Osteoblast (primary cell): ENCODE data around the gene INO80. TPM values are rescaled to one million over a fixed set of nuclear protein-coding genes. Genes with fewer than 3 reads are reported as not detected.
A peak's percentile ranks its signal among the peaks of the same experiment; 100 is the strongest.

Experiments
- DNase-seq: peaks from one replicate; pipeline ENCODE4 v3.0.0; 2011; ENCODE audit warnings: low spot score, mixed read lengths; ENCODE audit not compliant: insufficient read length; ENCODE audit errors: missing footprints
- H2AFZ ChIP-seq: 2 replicates; pipeline ENCODE4 v1.6.0; 2011; ENCODE audit warnings: mild to moderate bottlenecking, low read length
- H3K27ac ChIP-seq: 2 replicates; pipeline ENCODE4 v1.5.1; 2011; ENCODE audit warnings: mild to moderate bottlenecking, low read depth, low read length, moderate library complexity
- H3K27me3 ChIP-seq: 2 replicates; pipeline ENCODE4 v1.6.0; 2012; ENCODE audit warnings: mild to moderate bottlenecking, control low read depth, inconsistent platforms, low read length, moderate library complexity; ENCODE audit not compliant: insufficient read depth
- H3K36me3 ChIP-seq: 2 replicates; pipeline ENCODE4 v1.5.1; 2011; ENCODE audit warnings: mild to moderate bottlenecking, low read length, control low read depth, moderate library complexity; ENCODE audit not compliant: insufficient read depth
- H3K4me1 ChIP-seq: 2 replicates; pipeline ENCODE4 v1.5.1; 2011; ENCODE audit warnings: mild to moderate bottlenecking, low read length, control low read depth, moderate library complexity; ENCODE audit not compliant: insufficient read depth
- H3K4me2 ChIP-seq: 2 replicates; pipeline ENCODE4 v1.6.0; 2011; ENCODE audit warnings: mild to moderate bottlenecking, low read length; ENCODE audit not compliant: insufficient read depth
- H3K4me3 ChIP-seq: fragments of 200-600 bp; sonication (generic); 3 replicates; pipeline ENCODE4 v1.5.1; 2012; ENCODE audit warnings: mild to moderate bottlenecking, low read length, inconsistent platforms; ENCODE audit not compliant: insufficient read depth
- H3K79me2 ChIP-seq: 2 replicates; pipeline ENCODE4 v1.6.0; 2012; ENCODE audit warnings: mild to moderate bottlenecking, low read length, control low read depth, inconsistent platforms; ENCODE audit not compliant: insufficient read depth
- H3K9me3 ChIP-seq: 2 replicates; pipeline ENCODE4 v1.5.1; 2011; ENCODE audit warnings: low read depth, low read length, control low read depth
- H4K20me1 ChIP-seq: 2 replicates; pipeline ENCODE4 v1.6.0; 2012; ENCODE audit warnings: mild to moderate bottlenecking, low read length, control low read depth; ENCODE audit not compliant: insufficient read depth
- total RNA-seq: library from RNA; depleted of rRNA; stranded (reverse); fragments of >200 nt; gene quantifications from 2 replicates; pipeline ENCODE4 v1.2.3, GENCODE V29; 2012
- TF ChIP-seq, protein P1 (sequence below): IDR thresholded peaks from 2 replicates; pipeline ENCODE4 v1.5.1; 2011; ENCODE audit warnings: mild to moderate bottlenecking, low read depth, low read length, moderate library complexity; ENCODE audit errors: extremely low read depth

Gene INO80
- total RNA-seq, 1 donor, result 23.5 TPM

DNA sequence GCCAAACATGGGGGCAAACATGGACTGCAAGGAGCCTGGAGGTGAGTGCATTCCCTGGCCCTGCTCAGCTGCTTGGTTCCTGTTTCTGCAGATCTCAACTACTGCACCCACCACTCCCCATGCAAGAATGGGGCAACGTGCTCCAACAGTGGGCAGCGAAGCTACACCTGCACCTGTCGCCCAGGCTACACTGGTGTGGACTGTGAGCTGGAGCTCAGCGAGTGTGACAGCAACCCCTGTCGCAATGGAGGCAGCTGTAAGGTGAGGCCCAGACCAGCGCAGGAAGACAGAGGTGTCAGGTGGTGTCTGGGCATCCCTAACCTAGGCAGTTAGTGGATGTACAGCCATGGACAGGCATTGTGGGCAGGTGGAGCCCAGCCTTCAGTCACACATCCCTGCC is 181.6 kb downstream of the INO80 start:
- Histone ChIP-seq H3K79me2 (no peaks in the 10 kb centered on the region), H3K4me3 (no peak overlapping the region), H3K27ac (no peak overlapping the region), H3K27me3 (peaks cover 41% of the 10 kb centered on the region), H2AFZ (no peak overlapping the region), H3K4me1 (peaks cover 25% of the 10 kb centered on the region), H3K36me3 (no peaks in the 10 kb centered on the region), H4K20me1 (no peaks in the 10 kb centered on the region), H3K4me2 (no peak overlapping the region), H3K9me3 (no peaks in the 10 kb centered on the region)
- no peak for DNase-seq
- TF ChIP-seq, protein P1, sequence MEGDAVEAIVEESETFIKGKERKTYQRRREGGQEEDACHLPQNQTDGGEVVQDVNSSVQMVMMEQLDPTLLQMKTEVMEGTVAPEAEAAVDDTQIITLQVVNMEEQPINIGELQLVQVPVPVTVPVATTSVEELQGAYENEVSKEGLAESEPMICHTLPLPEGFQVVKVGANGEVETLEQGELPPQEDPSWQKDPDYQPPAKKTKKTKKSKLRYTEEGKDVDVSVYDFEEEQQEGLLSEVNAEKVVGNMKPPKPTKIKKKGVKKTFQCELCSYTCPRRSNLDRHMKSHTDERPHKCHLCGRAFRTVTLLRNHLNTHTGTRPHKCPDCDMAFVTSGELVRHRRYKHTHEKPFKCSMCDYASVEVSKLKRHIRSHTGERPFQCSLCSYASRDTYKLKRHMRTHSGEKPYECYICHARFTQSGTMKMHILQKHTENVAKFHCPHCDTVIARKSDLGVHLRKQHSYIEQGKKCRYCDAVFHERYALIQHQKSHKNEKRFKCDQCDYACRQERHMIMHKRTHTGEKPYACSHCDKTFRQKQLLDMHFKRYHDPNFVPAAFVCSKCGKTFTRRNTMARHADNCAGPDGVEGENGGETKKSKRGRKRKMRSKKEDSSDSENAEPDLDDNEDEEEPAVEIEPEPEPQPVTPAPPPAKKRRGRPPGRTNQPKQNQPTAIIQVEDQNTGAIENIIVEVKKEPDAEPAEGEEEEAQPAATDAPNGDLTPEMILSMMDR, result no peak

DNA sequence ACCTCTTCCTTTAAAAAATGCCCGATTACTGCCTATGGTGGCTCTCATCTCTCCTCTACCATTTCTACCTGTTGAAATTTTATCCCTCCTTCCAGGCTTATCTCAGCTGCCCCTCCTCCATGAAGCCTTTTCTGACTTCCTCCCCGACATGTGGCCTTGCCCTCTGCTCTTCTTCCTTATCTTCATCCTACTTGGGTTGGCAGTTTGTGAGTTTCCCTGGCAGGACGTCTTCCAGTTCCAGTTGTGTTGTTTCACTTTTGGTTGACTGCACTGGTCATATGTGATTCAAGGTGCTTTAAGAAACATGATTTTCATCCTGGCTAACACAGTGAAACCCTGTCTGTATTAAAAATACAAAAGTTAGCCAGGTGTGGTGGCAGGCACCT is 182.6 kb downstream of the INO80 start:
- Histone ChIP-seq H3K36me3 (no peaks in the 10 kb centered on the region), H3K27me3 (peaks cover 50% of the 10 kb centered on the region), H3K79me2 (no peaks in the 10 kb centered on the region), H3K27ac (no peak overlapping the region), H2AFZ (no peak overlapping the region), H4K20me1 (no peaks in the 10 kb centered on the region), H3K9me3 (no peaks in the 10 kb centered on the region), H3K4me1 (peaks cover 27% of the 10 kb centered on the region), H3K4me2 (no peak overlapping the region), H3K4me3 (no peak overlapping the region)
- DNase-seq, result peak; percentile 88
- TF ChIP-seq, protein P1, result no peak

DNA sequence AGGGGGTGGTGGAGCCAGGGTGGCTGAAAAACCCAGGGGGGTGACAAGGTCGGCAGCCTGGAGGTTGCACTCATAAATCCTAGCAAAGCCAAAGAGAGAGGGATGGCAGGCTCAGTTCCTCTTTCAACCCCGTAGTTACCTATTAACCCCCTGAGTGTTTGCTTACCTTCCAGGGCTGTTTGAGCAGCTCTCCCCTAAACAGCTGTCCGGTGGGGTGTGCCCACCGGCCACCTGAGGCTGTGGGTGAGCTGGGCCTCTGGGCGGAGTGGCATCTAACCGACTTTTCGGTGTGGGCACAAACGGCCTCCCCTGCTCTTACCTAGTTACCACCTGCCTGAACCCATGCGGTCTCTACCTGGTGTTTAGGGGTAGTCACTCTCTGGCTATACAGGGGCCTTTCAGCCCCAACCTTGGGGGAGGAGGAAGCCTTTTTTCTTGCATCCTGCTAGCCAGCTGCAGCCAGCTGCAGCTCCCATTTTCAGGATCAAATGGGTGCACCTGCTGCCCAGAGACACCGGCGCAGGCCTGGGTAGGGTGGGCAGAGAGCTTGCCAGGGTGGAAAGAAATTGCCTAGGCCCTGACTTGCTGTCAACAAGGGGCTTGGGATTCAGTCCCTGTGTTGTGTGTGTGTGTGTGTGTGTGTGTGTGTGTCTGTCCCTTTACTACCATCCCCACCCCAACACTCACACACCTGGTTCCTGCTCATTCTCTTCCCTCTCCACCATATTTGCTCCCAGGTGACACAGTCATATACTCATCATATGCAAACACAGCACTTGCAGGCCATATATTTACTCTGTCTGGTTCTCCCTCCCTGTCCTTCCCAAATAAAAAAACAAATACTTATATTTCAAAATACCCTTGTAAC is 183.2 kb downstream of the INO80 start:
- Histone ChIP-seq H2AFZ (no peak overlapping the region), H3K27ac (no peak overlapping the region), H3K4me1 (peaks cover 27% of the 10 kb centered on the region), H3K36me3 (no peaks in the 10 kb centered on the region), H3K27me3 (peaks cover 55% of the 10 kb centered on the region), H4K20me1 (no peaks in the 10 kb centered on the region), H3K79me2 (no peaks in the 10 kb centered on the region), H3K4me3 (no peak overlapping the region), H3K4me2 (no peak overlapping the region), H3K9me3 (no peaks in the 10 kb centered on the region)
- DNase-seq, result peak; percentile 80
- TF ChIP-seq, protein P1, result no peak

DNA sequence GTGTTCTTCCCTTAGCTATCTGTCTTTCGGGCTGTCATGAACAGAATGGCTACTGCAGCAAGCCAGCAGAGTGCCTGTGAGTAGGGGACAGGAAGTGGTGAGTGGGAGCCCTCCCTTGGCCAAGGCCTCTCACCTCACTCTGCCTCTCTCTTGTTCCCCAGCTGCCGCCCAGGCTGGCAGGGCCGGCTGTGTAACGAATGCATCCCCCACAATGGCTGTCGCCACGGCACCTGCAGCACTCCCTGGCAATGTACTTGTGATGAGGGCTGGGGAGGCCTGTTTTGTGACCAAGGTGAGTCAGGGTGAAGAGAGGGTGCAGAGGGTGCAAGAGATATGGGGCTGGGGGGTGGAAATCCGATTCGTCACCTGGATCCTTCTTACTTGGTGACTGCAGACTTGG is 183.9 kb downstream of the INO80 start:
- Histone ChIP-seq H3K27ac (no peak overlapping the region), H3K4me1 (peaks cover 22% of the 10 kb centered on the region), H3K36me3 (no peaks in the 10 kb centered on the region), H3K4me3 (no peak overlapping the region), H3K79me2 (no peaks in the 10 kb centered on the region), H3K4me2 (no peak overlapping the region), H4K20me1 (no peaks in the 10 kb centered on the region), H2AFZ (no peak overlapping the region), H3K27me3 (peaks cover 61% of the 10 kb centered on the region), H3K9me3 (no peaks in the 10 kb centered on the region)
- DNase-seq, result peak; percentile 77
- TF ChIP-seq, protein P1, result no peak
